ENCODE results near the gene MACO1.

Gene MACO1

GRCh38 chr1:25492323-25492722, 61.6 kb downstream of the MACO1 start:
- no peak for DNase-seq

GRCh38 chr1:25494952-25495351, 64.3 kb downstream of the MACO1 start:
- DNase-seq, result no peak

GRCh38 chr1:25500694-25501093, 70.0 kb downstream of the MACO1 start:
- no peak for DNase-seq

- DNase-seq, result peak; percentile 61
These were observed 70.8 kb downstream of the MACO1 start for GRCh38 chr1:25501235-25502058.

- no peak for DNase-seq
These were observed 72.3 kb downstream of the MACO1 start for GRCh38 chr1:25502957-25503356.

- DNase-seq, result peak; percentile 88
These were observed 73.1 kb downstream of the MACO1 start for GRCh38 chr1:25503551-25504426.

- DNase-seq, result peak; percentile 53
These were observed 74.3 kb downstream of the MACO1 start for GRCh38 chr1:25504706-25505595.

GRCh38 chr1:25505656-25506385, 75.1 kb downstream of the MACO1 start:
- DNase-seq, result peak; percentile 46

- peak; percentile 64 for DNase-seq
These were observed 76.1 kb downstream of the MACO1 start for GRCh38 chr1:25506566-25507463.

GRCh38 chr1:25513666-25514065, 83.0 kb downstream of the MACO1 start:
- DNase-seq, result peak; percentile 54

GRCh38 chr1:25515033-25515432, 84.3 kb downstream of the MACO1 start:
- DNase-seq, result peak; percentile 33

- DNase-seq, result no peak
These were observed 86.0 kb downstream of the MACO1 start for GRCh38 chr1:25516686-25517085.

GRCh38 chr1:25517476-25518394, 87.0 kb downstream of the MACO1 start:
- DNase-seq, result no peak

- DNase-seq, result no peak
These were observed 88.9 kb downstream of the MACO1 start for GRCh38 chr1:25519624-25520023.

GRCh38 chr1:25520446-25521061, 89.9 kb downstream of the MACO1 start:
- peak; percentile 89 for DNase-seq

- no peak for DNase-seq
These were observed 91.4 kb downstream of the MACO1 start for GRCh38 chr1:25522031-25522655.

GRCh38 chr1:25523542-25523941, 92.8 kb downstream of the MACO1 start:
- DNase-seq, result no peak

GRCh38 chr1:25524568-25525360, 94.1 kb downstream of the MACO1 start:
- no peak for DNase-seq

Measured in activated effector memory CD4-positive, alpha-beta T cell treated with anti-CD3 and anti-CD28 coated beads, Interleukin-2, amount 50 U/mL, for 16 hours (primary cell).